Peyer's patch (tissue), 4 donors: ENCODE measurements around the gene HIPK4. TPM values are rescaled to one million over a fixed set of nuclear protein-coding genes. Genes with fewer than 3 reads are reported as not detected.

Experiments used
- DNase-seq, 3 donors: peaks; one replicate each; pipeline ENCODE4 v3.0.0-alpha.2; 2017 to 2019
- H3K27ac ChIP-seq, 4 donors: fragments of 200-600 bp; sonication (generic); one replicate each; pipeline ENCODE4 v1.5.1; 2016 to 2019
- H3K27me3 ChIP-seq, 2 donors: fragments of 200-600 bp; sonication (generic); one replicate each; pipeline ENCODE4 v1.5.1; 2019
- H3K36me3 ChIP-seq, 3 donors: fragments of 200-600 bp; sonication (generic); one replicate each; pipeline ENCODE4 v1.5.1; 2016 to 2019
- H3K4me1 ChIP-seq, 4 donors: fragments of 200-600 bp; sonication (generic); one replicate each; pipeline ENCODE4 v1.5.1; 2016 to 2019
- H3K4me3 ChIP-seq, 4 donors: fragments of 200-600 bp; sonication (generic); 1 replicate in 3 of 4; 2 replicates in 1 of 4; pipeline ENCODE4 v1.5.1; 2016 to 2019; ENCODE audit warnings: mild to moderate bottlenecking in 1 of 4
- H3K9me3 ChIP-seq, 4 donors: fragments of 200-600 bp; sonication (generic); one replicate each; pipeline ENCODE4 v1.5.1; 2016 to 2019; ENCODE audit warnings: mild to moderate bottlenecking in 1 of 4
- CTCF ChIP-seq, 6 experiments: fragments of 450-650 bp in 4 of 6; fragments of 200-600 bp in 2 of 6; sonication (generic) in 1 of 6; IDR thresholded peaks; one replicate each; pipeline ENCODE4 v1.5.1; 2017 to 2019; ENCODE audit warnings: antibody characterized with exemption in 6 of 6, mild to moderate bottlenecking in 3 of 6, moderate library complexity in 1 of 6
- POLR2A ChIP-seq, 2 donors: fragments of 450-650 bp; IDR thresholded peaks; one replicate each; pipeline ENCODE4 v1.5.1; 2017; ENCODE audit warnings: antibody characterized with exemption in 2 of 2, mild to moderate bottlenecking in 2 of 2, moderate library complexity in 2 of 2
- total RNA-seq, 4 donors: library from RNA; depleted of rRNA; stranded (reverse); fragments of >200 nt; gene quantifications; one replicate each; pipeline ENCODE4 v1.1.0, GENCODE V29; 2016

HIPK4 gene
- total RNA-seq, 4 donors from 2014 or later = not detected

- no peak for TF ChIP-seq CTCF (IDR thresholded peaks at IDR 0.05)
- no peak for TF ChIP-seq POLR2A (IDR thresholded peaks at IDR 0.05)
- peak overlapping the region in 1 of 4 donors; percentile 61 for H3K4me3 ChIP-seq
- peaks cover 0 to 13% (median 0%) of the 10 kb centered on the region in 3 donors for H3K36me3 ChIP-seq
- no peak for DNase-seq
- H3K27me3 ChIP-seq = no peaks in the 10 kb centered on the region
- peaks cover 3 to 50% (median 11%) of the 10 kb centered on the region in 4 donors for H3K4me1 ChIP-seq
- H3K27ac ChIP-seq = peak overlapping the region; percentile 95 to 99 (median 96)
- H3K9me3 ChIP-seq = no peaks in the 10 kb centered on the region
These were observed 32.2 kb upstream of the HIPK4 start for GRCh38 chr19:40421993-40422747.

GRCh38 chr19:40420766-40421765, 31.1 kb upstream of the HIPK4 start:
- peaks cover 0 to 13% (median 0%) of the 10 kb centered on the region in 3 donors for H3K36me3 ChIP-seq
- DNase-seq = peak; percentile 83 to 98 (median 95)
- H3K4me3 ChIP-seq = peak overlapping the region; percentile 52 to 71 (median 60)
- peaks cover 3 to 42% (median 11%) of the 10 kb centered on the region in 4 donors for H3K4me1 ChIP-seq
- no peaks in the 10 kb centered on the region for H3K9me3 ChIP-seq
- TF ChIP-seq CTCF (IDR thresholded peaks at IDR 0.05) (peak; percentile 95 to 97 (median 96)), POLR2A (IDR thresholded peaks at IDR 0.05) (peak; percentile 94 to 97)
- peak overlapping the region; percentile 95 to 99 (median 96) for H3K27ac ChIP-seq
- no peaks in the 10 kb centered on the region for H3K27me3 ChIP-seq

GRCh38 chr19:40420451-40420765, 30.4 kb upstream of the HIPK4 start:
- Histone ChIP-seq H3K27ac (peak overlapping the region; percentile 95 to 99 (median 96)), H3K4me1 (peaks cover 3 to 42% (median 11%) of the 10 kb centered on the region in 4 donors), H3K4me3 (peak overlapping the region; percentile 52 to 71 (median 60)), H3K36me3 (peaks cover 0 to 13% (median 0%) of the 10 kb centered on the region in 3 donors), H3K9me3 (no peaks in the 10 kb centered on the region), H3K27me3 (no peaks in the 10 kb centered on the region)
- peak in 1 of 3 donors; percentile 40 for DNase-seq
- TF ChIP-seq POLR2A (IDR thresholded peaks at IDR 0.05) (no peak), CTCF (IDR thresholded peaks at IDR 0.05) (no peak)

GRCh38 chr19:40419780-40420179, 29.8 kb upstream of the HIPK4 start:
- Histone ChIP-seq H3K36me3 (peaks cover 0 to 13% (median 0%) of the 10 kb centered on the region in 3 donors), H3K4me3 (no peak overlapping the region), H3K27me3 (no peaks in the 10 kb centered on the region), H3K9me3 (no peaks in the 10 kb centered on the region), H3K27ac (no peak overlapping the region), H3K4me1 (peaks cover 3 to 42% (median 11%) of the 10 kb centered on the region in 4 donors)
- TF ChIP-seq CTCF (IDR thresholded peaks at IDR 0.05) (no peak), POLR2A (IDR thresholded peaks at IDR 0.05) (no peak)
- no peak for DNase-seq

GRCh38 chr19:40419066-40419612, 29.2 kb upstream of the HIPK4 start:
- Histone ChIP-seq H3K27me3 (no peaks in the 10 kb centered on the region), H3K4me1 (peaks cover 0 to 38% (median 9%) of the 10 kb centered on the region in 4 donors), H3K27ac (no peak overlapping the region), H3K4me3 (no peak overlapping the region), H3K36me3 (peaks cover 0 to 13% (median 0%) of the 10 kb centered on the region in 3 donors), H3K9me3 (no peaks in the 10 kb centered on the region)
- no peak for TF ChIP-seq POLR2A (IDR thresholded peaks at IDR 0.05)
- DNase-seq = no peak
